Measurements from ENCODE around the gene DDRGK1.
"Not testable (repeated sequence)": the region's sequence is repeated elsewhere in the genome, so short reads cannot be mapped to it uniquely, and the experiment has no call there.

The DDRGK1 gene

DNA sequence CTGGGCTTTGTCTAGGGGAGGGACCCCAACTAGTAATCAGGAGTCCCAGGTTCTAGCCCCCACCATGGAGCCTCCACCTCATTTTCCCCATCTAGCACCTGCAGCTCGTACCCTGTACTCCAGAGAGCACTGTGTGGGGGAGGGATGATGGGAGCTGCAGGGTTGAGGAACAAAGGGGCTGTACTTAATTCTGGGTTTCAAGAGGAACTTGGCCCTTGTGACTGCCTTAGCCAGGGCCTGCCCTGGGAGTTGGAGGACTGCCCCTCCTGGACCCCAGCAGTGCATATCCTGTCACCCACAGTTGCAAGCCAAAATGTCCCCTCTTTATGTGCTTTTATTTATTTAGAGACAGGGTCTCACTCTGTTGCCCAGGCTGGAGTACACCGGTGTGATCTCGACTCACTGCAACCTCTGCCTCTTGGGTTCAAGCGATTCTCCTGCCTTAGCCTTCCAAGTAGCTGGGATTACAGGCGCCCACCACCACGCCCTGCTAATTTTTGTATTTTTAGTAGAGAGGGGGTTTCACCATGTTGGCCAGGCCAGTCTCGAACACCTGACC lies 11.0 kb upstream of the DDRGK1 start:
- H3K4me1 ChIP-seq (ENCODE audit: insufficient read depth, low read length); H3K9ac ChIP-seq (ENCODE audit: low read depth, low read length); H3K36me3 ChIP-seq (ENCODE audit: insufficient read depth, low read length); H3K9me3 ChIP-seq (ENCODE audit: control insufficient read depth, insufficient read depth, low read length): not testable (repeated sequence)

DNA sequence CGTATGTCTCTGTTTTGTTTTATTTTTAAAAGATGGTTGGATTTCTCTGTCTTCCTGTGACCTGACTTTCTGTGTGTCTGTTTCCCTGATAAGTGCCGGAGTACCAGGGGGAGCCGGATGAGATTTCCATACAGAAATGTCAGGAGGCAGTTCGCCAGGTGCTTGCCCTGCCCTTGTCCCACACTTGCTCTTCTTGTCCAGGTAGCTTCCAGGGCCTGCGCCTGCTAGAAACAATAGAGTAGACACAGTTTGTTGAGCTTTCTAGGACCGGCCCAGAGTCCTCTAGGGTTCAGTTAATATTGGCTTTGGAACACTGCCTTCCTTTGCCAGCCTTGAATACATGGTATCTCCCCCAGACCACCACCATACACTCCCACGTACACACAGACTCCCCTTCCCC lies 8.7 kb upstream of the DDRGK1 start:
- Histone ChIP-seq H3K36me3 (ENCODE audit: insufficient read depth, low read length) (peaks cover 5% of the 10 kb centered on the region; the same call in 1 of the 2 replicates), H3K9ac (ENCODE audit: low read depth, low read length) (no peak overlapping the region), H3K9me3 (ENCODE audit: control insufficient read depth, insufficient read depth, low read length) (no peaks in the 10 kb centered on the region), H3K4me1 (ENCODE audit: insufficient read depth, low read length) (no peaks in the 10 kb centered on the region; the same call in 1 of the 2 replicates)

DNA sequence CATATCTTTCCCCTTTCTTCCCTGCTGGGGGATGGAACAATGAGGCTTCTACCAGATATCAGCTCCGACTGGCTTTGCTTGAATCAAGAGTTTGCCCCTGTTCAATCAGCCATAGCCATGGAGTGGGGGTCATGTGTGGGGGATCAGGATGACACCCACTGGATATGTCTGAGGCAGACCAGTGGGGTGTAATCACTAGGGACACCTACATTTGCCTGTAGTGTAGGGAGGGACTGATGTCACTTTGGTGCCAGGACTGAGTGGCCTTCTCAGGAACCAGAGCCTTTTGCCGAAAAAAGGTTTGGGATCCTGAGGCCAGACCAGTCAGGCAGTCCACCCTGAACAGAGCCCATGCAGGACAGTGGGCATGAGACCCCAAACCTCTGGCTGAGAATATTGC lies 5.9 kb upstream of the DDRGK1 start:
- Histone ChIP-seq H3K4me1 (ENCODE audit: insufficient read depth, low read length) (no peaks in the 10 kb centered on the region; the same call in 1 of the 2 replicates), H3K9ac (ENCODE audit: low read depth, low read length) (peak overlapping the region; percentile 71), H3K9me3 (ENCODE audit: control insufficient read depth, insufficient read depth, low read length) (no peaks in the 10 kb centered on the region), H3K36me3 (ENCODE audit: insufficient read depth, low read length) (peaks cover 5% of the 10 kb centered on the region; the same call in 1 of the 2 replicates)

DNA sequence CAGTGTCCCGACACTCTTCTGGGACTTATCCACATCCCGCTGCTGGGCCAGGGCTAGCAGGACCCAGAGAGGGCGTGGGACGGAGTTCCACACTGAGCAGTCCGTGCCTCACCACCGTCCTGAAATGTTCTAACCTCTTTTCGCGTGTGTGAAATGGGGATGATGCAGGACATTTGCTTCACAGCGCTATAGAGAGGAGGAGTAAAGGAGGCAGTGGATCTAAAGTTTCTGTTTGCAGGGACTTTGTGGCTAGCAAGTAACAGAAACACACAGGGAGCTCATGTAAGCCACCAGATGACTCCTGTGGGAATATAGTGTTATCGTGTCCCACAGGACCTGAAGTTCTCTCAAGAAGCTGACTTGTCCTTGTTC lies 5.5 kb upstream of the DDRGK1 start:
- Histone ChIP-seq H3K4me1 (ENCODE audit: insufficient read depth, low read length) (no peaks in the 10 kb centered on the region; the same call in 1 of the 2 replicates), H3K9ac (ENCODE audit: low read depth, low read length) (peak overlapping the region; percentile 71), H3K9me3 (ENCODE audit: control insufficient read depth, insufficient read depth, low read length) (no peaks in the 10 kb centered on the region), H3K36me3 (ENCODE audit: insufficient read depth, low read length) (peaks cover 5% of the 10 kb centered on the region; the same call in 1 of the 2 replicates)

DNA sequence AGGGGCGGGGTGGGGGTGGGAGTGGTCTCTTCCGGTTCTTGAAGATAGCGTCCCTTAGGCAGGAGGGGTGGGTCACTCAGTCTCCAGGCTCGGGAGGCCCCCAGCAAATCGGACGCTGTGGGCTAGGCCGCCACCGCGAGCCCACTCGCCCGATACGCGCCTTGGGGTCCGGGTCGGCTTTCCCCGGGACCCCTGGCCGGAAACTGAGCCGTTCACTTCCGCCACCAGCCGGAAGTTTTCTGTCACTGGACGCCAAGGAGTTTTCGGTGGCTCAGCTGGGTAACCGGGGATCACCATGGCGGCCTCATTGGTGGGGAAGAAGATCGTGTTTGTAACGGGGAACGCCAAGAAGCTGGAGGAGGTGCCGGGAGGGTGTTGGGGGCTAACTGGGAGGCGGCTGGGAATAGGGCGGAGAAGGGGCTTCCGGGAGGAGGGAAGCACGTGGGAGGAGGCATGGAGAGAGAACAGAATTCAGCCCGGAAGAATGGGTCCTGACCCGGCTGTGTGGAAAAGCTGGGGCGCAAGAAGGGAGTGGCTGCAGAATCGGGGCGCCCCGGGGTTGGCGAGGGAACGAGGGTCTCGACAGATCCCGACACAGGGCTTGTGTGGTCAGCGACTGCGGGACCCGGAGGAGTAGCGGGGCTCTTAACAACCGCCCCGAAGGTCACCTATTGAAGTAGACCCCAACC lies 4.9 kb upstream of the DDRGK1 start, which contains the start of gene ITPA:
Gene ITPA, plus strand, starts transcription at position 242 of the 689 bp plus-strand sequence. Its CDS starts 54 bp downstream, at position 296.
- Histone ChIP-seq H3K9me3 (ENCODE audit: control insufficient read depth, insufficient read depth, low read length) (no peaks in the 10 kb centered on the region), H3K4me1 (ENCODE audit: insufficient read depth, low read length) (no peaks in the 10 kb centered on the region; the same call in 1 of the 2 replicates), H3K9ac (ENCODE audit: low read depth, low read length) (peak within 1 kb of the TSS; percentile 71), H3K36me3 (ENCODE audit: insufficient read depth, low read length) (peaks cover 5% of the 10 kb centered on the region; the same call in 1 of the 2 replicates)

DNA sequence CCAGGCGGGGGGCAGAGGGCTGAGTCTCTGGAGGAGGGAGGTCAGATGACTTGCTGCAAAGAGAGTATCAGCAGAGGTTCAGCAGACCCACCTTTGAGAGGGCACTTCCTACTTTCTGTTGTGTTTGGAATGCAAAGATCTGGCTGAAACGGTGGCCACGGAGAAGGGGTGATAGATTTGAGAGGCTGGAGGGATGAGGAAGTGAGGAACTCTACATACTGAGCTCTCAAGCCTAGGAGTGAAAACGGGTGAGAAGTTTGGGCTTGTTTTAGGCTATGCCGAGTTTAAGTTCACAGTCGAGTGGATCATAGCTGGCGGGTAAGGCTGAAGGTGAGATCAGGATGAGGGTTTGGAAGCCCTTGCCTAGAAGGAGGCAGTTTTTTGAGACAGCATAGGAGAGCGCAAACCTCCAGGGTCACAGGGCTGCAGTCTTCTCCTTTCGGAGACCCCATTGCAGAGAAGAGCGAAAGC lies 4.3 kb upstream of the DDRGK1 start:
- H3K9ac ChIP-seq (ENCODE audit: low read depth, low read length): peak overlapping the region; percentile 71
- no peaks in the 10 kb centered on the region for H3K9me3 ChIP-seq (ENCODE audit: control insufficient read depth, insufficient read depth, low read length)
- H3K4me1 ChIP-seq (ENCODE audit: insufficient read depth, low read length): no peaks in the 10 kb centered on the region; the same call in 1 of the 2 replicates
- H3K36me3 ChIP-seq (ENCODE audit: insufficient read depth, low read length): peaks cover 5% of the 10 kb centered on the region; the same call in 1 of the 2 replicates

DNA sequence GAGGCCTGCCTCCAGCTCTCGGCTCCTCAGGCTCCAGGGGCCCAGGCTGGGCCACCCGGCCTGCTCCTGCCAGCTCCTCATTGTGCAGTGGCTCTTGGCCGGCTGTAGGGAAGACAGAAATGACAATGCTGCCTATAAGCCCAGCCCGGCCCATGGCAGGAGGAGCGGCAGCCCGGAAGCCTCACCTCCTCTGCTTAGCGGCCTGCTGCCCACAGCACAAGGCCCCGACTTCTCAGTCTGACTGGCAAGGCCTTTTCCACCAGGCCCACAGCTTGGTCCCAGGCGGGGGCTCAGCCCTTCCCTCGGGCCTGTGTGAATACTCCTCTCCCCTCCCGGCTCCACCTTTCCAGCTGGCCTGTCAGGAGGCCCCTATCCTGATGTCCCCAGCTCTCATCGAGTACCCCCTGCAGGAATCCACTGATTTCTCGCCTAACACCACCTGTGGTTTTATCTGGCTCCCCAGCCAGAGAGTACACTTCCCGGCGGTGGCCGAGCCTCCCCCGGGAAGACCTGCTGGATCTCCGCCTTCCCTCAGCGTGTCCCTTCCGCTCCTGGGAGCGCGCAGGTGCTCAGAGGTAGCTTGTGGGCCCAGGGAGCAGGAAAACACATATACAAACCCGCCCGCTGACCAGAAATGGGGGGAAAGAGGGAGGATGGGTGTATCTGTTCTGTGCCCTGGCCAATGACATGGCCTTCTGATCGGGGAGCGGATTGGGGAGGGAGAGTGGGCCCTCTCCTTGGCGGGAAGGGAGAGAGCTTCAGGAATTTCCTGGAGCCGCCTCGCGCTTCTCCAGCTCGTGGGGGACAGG lies 963 bp downstream of the DDRGK1 start:
- Histone ChIP-seq H3K9ac (ENCODE audit: low read depth, low read length) (peak overlapping the region; percentile 97), H3K36me3 (ENCODE audit: insufficient read depth, low read length) (peaks cover 12% of the 10 kb centered on the region), H3K9me3 (ENCODE audit: control insufficient read depth, insufficient read depth, low read length) (no peaks in the 10 kb centered on the region), H3K4me1 (ENCODE audit: insufficient read depth, low read length) (no peaks in the 10 kb centered on the region; the same call in 1 of the 2 replicates)

DNA sequence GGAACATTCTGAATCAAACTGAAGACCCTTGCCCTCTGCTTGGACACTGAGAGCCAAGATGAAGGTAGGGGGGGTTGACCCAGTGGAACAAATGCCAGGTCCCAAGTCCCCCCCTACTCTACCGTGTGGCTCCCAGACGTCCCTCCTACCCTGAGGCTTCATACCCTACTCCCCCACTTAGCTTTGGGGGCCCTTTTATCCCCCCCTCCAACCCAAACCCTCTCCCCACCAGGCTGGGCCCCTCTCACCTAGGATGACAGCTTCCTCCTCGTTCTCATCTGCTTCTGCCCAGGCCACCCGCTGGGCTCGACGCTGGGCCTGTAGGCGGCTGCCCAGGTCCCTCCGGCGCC lies 1.5 kb downstream of the DDRGK1 start:
- no peaks in the 10 kb centered on the region for H3K9me3 ChIP-seq (ENCODE audit: control insufficient read depth, insufficient read depth, low read length)
- peak overlapping the region; percentile 97; the same call in 1 of the 2 replicates for H3K9ac ChIP-seq (ENCODE audit: low read depth, low read length)
- peaks cover 12% of the 10 kb centered on the region for H3K36me3 ChIP-seq (ENCODE audit: insufficient read depth, low read length)
- H3K4me1 ChIP-seq (ENCODE audit: insufficient read depth, low read length): no peaks in the 10 kb centered on the region

DNA sequence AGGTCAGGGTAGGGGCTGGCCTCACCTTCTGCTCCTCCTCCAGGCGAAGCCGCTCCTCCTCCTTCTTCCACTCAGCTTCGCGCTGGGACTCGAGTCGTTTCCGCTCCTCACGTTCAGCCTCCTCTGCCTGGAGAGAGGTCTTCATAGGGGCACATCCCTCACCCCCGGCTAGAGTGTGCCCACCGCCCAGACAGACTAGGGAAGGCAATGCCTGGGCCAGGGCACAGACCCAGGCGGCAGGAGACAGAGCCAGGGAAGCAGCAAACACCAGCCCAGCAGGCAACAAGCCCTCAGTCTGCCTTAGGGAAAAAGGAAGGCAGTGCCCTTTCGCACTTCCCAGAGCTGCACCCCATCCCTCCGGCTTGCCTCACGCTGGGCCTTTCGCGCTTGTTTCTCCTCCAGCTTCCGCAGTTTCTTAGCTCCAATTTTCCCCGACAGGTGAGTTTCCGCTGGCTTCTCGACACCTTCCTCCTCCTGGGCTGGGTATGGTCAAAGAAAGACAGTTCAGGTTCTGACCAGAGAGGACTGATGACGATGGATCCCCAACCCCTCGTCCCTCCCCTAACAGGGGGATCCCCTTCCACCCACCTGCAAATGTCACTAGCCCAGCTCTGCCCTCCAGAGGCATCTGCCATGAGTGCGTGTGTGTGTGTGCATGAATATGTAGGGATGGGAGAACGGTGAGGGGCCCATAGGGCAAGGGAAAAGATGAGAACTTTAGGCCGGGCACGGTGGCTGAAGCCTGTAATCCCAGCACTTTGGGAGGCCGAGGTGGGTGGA lies 4.3 kb downstream of the DDRGK1 start:
- Histone ChIP-seq H3K4me1 (ENCODE audit: insufficient read depth, low read length) (no peaks in the 10 kb centered on the region), H3K9me3 (ENCODE audit: control insufficient read depth, insufficient read depth, low read length) (no peaks in the 10 kb centered on the region), H3K9ac (ENCODE audit: low read depth, low read length) (no peak overlapping the region), H3K36me3 (ENCODE audit: insufficient read depth, low read length) (peaks cover 15% of the 10 kb centered on the region)

DNA sequence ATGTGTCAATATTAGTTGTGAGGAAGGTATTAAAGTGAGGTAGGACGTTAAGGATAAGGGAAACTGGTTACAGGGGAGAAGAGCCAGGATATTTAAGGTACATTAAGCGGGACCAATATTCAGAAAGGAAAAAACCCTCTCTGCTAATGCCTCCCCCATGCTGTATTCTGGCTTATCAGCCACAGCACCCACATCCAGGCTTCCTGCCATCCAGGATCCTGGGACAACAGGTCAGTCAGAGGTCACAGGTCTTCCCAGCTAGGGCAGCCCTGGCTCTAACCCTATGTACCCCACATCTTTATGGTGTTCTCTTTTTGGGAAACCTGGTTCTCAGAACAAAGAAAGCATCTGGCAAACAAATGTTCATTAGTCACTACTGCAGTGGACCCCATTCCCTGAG lies 5.3 kb downstream of the DDRGK1 start:
- Histone ChIP-seq H3K9ac (ENCODE audit: low read depth, low read length) (no peak overlapping the region), H3K4me1 (ENCODE audit: insufficient read depth, low read length) (no peaks in the 10 kb centered on the region), H3K9me3 (ENCODE audit: control insufficient read depth, insufficient read depth, low read length) (no peaks in the 10 kb centered on the region), H3K36me3 (ENCODE audit: insufficient read depth, low read length) (peaks cover 15% of the 10 kb centered on the region)

DNA sequence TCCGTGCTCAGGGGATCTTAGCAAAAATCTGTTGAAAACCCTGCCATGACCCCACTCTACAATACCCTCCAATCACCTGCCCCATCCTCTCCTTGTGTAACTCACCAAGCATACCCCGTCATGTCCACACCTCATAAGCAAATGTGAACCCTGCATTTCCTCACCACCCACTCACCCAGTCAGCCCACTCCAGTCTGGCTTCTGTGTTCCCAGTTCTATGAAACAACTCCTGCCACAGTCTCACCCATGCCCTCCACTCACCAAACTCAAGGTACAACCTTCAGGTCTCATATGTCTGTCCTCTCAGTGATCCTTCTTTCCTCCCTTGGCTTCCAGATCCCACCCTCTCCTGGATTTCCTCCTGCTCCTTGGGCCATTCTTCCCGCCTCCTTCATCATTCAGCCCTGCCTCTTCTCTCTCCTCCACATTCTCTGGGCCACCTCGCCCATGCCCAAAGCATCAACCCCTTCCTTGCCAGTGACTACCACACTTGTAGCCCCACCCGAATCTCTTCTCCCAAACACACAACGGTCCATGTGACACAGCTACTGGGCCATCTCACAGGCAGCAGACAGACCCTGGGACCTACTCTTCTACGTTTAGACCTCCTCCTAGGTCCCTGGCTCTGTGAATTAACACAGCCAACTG lies 8.8 kb downstream of the DDRGK1 start:
- Histone ChIP-seq H3K4me1 (ENCODE audit: insufficient read depth, low read length) (no peaks in the 10 kb centered on the region), H3K9me3 (ENCODE audit: control insufficient read depth, insufficient read depth, low read length) (no peaks in the 10 kb centered on the region), H3K9ac (ENCODE audit: low read depth, low read length) (no peak overlapping the region), H3K36me3 (ENCODE audit: insufficient read depth, low read length) (peaks cover 14% of the 10 kb centered on the region)

DNA sequence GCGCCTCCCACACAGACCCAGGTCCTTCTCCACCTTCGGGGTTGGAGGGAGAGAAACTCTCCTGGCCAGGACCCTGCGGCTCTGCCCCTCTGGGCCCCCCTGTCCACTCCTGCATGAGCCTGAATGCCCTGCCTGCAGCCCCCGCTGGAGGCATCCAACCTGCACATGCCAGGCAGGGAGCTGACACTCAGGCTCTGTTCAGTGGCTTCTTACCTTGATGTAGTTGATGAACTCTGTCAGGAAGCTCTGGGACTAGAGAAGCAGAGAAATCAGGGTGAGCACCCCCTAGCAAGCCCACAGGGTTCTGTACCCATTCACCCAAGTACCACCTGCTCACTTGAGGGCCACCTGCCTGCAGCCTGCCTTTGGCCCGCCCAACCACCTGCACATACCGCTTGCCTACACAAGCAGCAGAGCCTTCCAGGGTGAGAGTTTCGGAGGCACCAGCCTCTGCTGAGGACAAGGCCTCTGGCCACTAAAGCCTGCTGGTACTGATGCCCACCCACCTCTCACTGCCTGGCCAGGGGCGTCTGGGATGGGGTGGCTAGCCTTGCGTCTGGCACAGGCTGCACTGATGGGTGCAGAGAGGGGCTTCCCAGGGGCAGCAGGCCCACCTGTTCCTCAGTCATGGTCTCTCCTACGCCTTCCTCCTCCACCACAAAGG lies 9.7 kb downstream of the DDRGK1 start:
- H3K4me1 ChIP-seq (ENCODE audit: insufficient read depth, low read length): no peaks in the 10 kb centered on the region
- peaks cover 16% of the 10 kb centered on the region for H3K36me3 ChIP-seq (ENCODE audit: insufficient read depth, low read length)
- no peaks in the 10 kb centered on the region for H3K9me3 ChIP-seq (ENCODE audit: control insufficient read depth, insufficient read depth, low read length)
- H3K9ac ChIP-seq (ENCODE audit: low read depth, low read length): no peak overlapping the region
